H1 (cell line): ENCODE results near the gene TGM2. TPM values are rescaled to one million over a fixed set of nuclear protein-coding genes. Genes with fewer than 3 reads are reported as not detected.

Source experiments
- CTCF ChIA-PET: fragments of 300-600 bp; sonication (Branson Sonifier 250); formaldehyde crosslinking; loops from one replicate; lab custom pipeline; 2021; ENCODE audit not compliant: partially characterized antibody; lab: Charles Lee
- POLR2A ChIA-PET: fragments of 300-600 bp; sonication (Branson Sonifier 250); formaldehyde crosslinking; loops from one replicate; lab custom pipeline; 2021; ENCODE audit warnings: inconsistent platforms; ENCODE audit not compliant: partially characterized antibody; lab: Charles Lee
- DNase-seq, 2 experiments: peaks; one replicate each; pipeline versions ENCODE4 v3.0.0 to v3.0.0-alpha.2; 2010 to 2022; ENCODE audit warnings: low spot score in 2 of 2, low read depth in 1 of 2, mixed read lengths in 1 of 2
- FAIRE-seq: peaks from 2 replicates; lab custom pipeline; 2011; peaks lifted over from hg19 to GRCh38; lab: Jason Lieb, UNC
- H2AFZ ChIP-seq: 2 replicates; pipeline ENCODE4 v1.8.1; 2012; ENCODE audit warnings: low read length, inconsistent platforms
- H2AK5ac ChIP-seq: 2 replicates; pipeline ENCODE4 v1.6.1; 2013; ENCODE audit warnings: low read depth, low read length
- H2BK120ac ChIP-seq: replicated peaks from 2 replicates; pipeline ENCODE3; 2013; ENCODE audit warnings: low read depth, low read length, inconsistent platforms
- H2BK12ac ChIP-seq: 2 replicates; pipeline ENCODE4 v1.6.1; 2013; ENCODE audit warnings: low read depth, low read length
- H2BK15ac ChIP-seq: 2 replicates; pipeline ENCODE4 v1.6.1; 2013; ENCODE audit warnings: low read length
- H2BK20ac ChIP-seq: 2 replicates; pipeline ENCODE4 v1.6.1; 2013; ENCODE audit warnings: low read length
- H2BK5ac ChIP-seq: 2 replicates; pipeline ENCODE4 v1.6.1; 2013; ENCODE audit warnings: low read depth, low read length
- H3K14ac ChIP-seq: 2 replicates; pipeline ENCODE4 v1.6.1; 2013; ENCODE audit warnings: inconsistent platforms; ENCODE audit not compliant: insufficient read length
- H3K18ac ChIP-seq: 2 replicates; pipeline ENCODE4 v1.6.1; 2013; ENCODE audit warnings: low read length; ENCODE audit errors: extremely low read depth
- H3K23ac ChIP-seq: 2 replicates; pipeline ENCODE4 v1.6.1; 2013; ENCODE audit warnings: inconsistent platforms; ENCODE audit not compliant: insufficient read length
- H3K23me2 ChIP-seq: 2 replicates; pipeline ENCODE4 v1.6.1; 2013; ENCODE audit warnings: low read depth, low read length
- H3K27ac ChIP-seq: 2 replicates; pipeline ENCODE4 v1.6.1; 2011; ENCODE audit warnings: low read depth, low read length, inconsistent platforms
- H3K27me3 ChIP-seq, 4 experiments: replicated peaks in 1 of 4; 1 replicate in 1 of 4; 2 replicates in 3 of 4; pipeline versions ENCODE4 v1.6.1 to v1.8.1; 2011 to 2013; ENCODE audit warnings: low read length in 3 of 4, mild to moderate bottlenecking in 3 of 4, inconsistent platforms in 2 of 4, mixed read lengths in 2 of 4, moderate library complexity in 1 of 4; ENCODE audit not compliant: control insufficient read depth in 3 of 4, insufficient read depth in 3 of 4; ENCODE audit errors: extremely low read depth in 1 of 4
- H3K36me3 ChIP-seq, 4 experiments: 2 replicates each; pipeline versions ENCODE4 v1.6.1 to v1.8.1; 2011 to 2013; ENCODE audit warnings: mild to moderate bottlenecking in 4 of 4, low read length in 3 of 4, moderate library complexity in 2 of 4, control low read depth in 1 of 4, inconsistent platforms in 1 of 4; ENCODE audit not compliant: insufficient read depth in 4 of 4, control insufficient read depth in 2 of 4
- H3K4ac ChIP-seq: replicated peaks from 2 replicates; pipeline ENCODE3; 2013; ENCODE audit warnings: low read length, low read depth, mixed read lengths, inconsistent platforms; ENCODE audit not compliant: insufficient read length
- H3K4me1 ChIP-seq, 4 experiments: replicated peaks in 1 of 4; 1 replicate in 1 of 4; 2 replicates in 3 of 4; pipeline versions ENCODE4 v1.6.1 to v1.8.1; 2011 to 2013; ENCODE audit warnings: low read length in 3 of 4, inconsistent platforms in 2 of 4, mixed read lengths in 1 of 4; ENCODE audit not compliant: insufficient read depth in 4 of 4, control insufficient read depth in 3 of 4
- H3K4me2 ChIP-seq, 2 experiments: 2 replicates each; pipeline versions ENCODE4 v1.6.1 to v1.8.1; 2011 to 2013; ENCODE audit warnings: low read depth in 2 of 2, low read length in 2 of 2, control low read depth in 1 of 2, inconsistent platforms in 1 of 2, mild to moderate bottlenecking in 1 of 2; ENCODE audit not compliant: insufficient read depth in 1 of 2
- H3K4me3 ChIP-seq, 4 experiments: fragments of 200-600, 300-600 bp in 1 of 4; sonication (generic), shearing (Covaris generic), sonication (Bioruptor Twin) in 1 of 4; 2 replicates each; pipeline versions ENCODE4 v1.5.1 to v1.8.1; 2011 to 2016; ENCODE audit warnings: low read length in 4 of 4, low read depth in 3 of 4, control low read depth in 2 of 4, inconsistent platforms in 2 of 4, mild to moderate bottlenecking in 2 of 4, mixed read lengths in 1 of 4, moderate library complexity in 1 of 4; ENCODE audit not compliant: insufficient read depth in 2 of 4; ENCODE audit errors: extremely low read depth in 1 of 4
- H3K56ac ChIP-seq: replicated peaks from 2 replicates; pipeline ENCODE3; 2013; ENCODE audit warnings: low read depth, mild to moderate bottlenecking, mixed read lengths, low read length, inconsistent platforms; ENCODE audit not compliant: insufficient read length
- H3K79me1 ChIP-seq: 2 replicates; pipeline ENCODE4 v1.6.1; 2013; ENCODE audit warnings: low read depth, low read length, control low read depth
- H3K79me2 ChIP-seq, 2 experiments: 2 replicates each; pipeline versions ENCODE4 v1.6.1 to v1.8.1; 2012 to 2013; ENCODE audit warnings: low read length in 2 of 2, mild to moderate bottlenecking in 2 of 2, inconsistent platforms in 1 of 2; ENCODE audit not compliant: insufficient read depth in 2 of 2, control insufficient read depth in 1 of 2
- H3K9ac ChIP-seq, 4 experiments: replicated peaks in 1 of 4; 1 replicate in 1 of 4; 2 replicates in 3 of 4; pipeline versions ENCODE4 v1.6.1 to v1.8.1; 2011 to 2013; ENCODE audit warnings: low read depth in 3 of 4, low read length in 3 of 4, control low read depth in 2 of 4, mild to moderate bottlenecking in 2 of 4, moderate library complexity in 2 of 4, inconsistent platforms in 1 of 4; ENCODE audit errors: extremely low read depth in 1 of 4
- H3K9me3 ChIP-seq, 2 experiments: 2 replicates each; pipeline versions ENCODE4 v1.6.1 to v1.8.1; 2012 to 2013; ENCODE audit warnings: mild to moderate bottlenecking in 2 of 2, moderate library complexity in 2 of 2, control low read depth in 1 of 2, inconsistent platforms in 1 of 2, low read depth in 1 of 2, low read length in 1 of 2, mixed read lengths in 1 of 2; ENCODE audit not compliant: insufficient read depth in 2 of 2
- H4K20me1 ChIP-seq, 2 experiments: replicated peaks in 1 of 2; 2 replicates each; pipeline versions ENCODE3 to v1.8.1; 2011 to 2013; ENCODE audit warnings: inconsistent platforms in 2 of 2, low read length in 2 of 2, mild to moderate bottlenecking in 1 of 2; ENCODE audit not compliant: insufficient read depth in 2 of 2, control insufficient read depth in 1 of 2
- H4K5ac ChIP-seq: 2 replicates; pipeline ENCODE4 v1.6.1; 2013; ENCODE audit warnings: low read length, low read depth, mixed read lengths, inconsistent platforms; ENCODE audit not compliant: insufficient read length
- H4K8ac ChIP-seq: 2 replicates; pipeline ENCODE4 v1.8.0; 2013; ENCODE audit warnings: mild to moderate bottlenecking, moderate library complexity, low read length, inconsistent platforms; ENCODE audit not compliant: insufficient read depth; ENCODE audit errors: extremely low read depth
- H4K91ac ChIP-seq: replicated peaks from 2 replicates; pipeline ENCODE3; 2013; ENCODE audit warnings: low read length, mixed read lengths, inconsistent platforms; ENCODE audit not compliant: insufficient read length
- CHD2 ChIP-seq: IDR thresholded peaks from 2 replicates; pipeline ENCODE4 v1.6.1; 2012; ENCODE audit warnings: low read length, improper control_type of control experiment
- CTCF ChIP-seq, 3 experiments: IDR thresholded peaks; 1 replicate in 2 of 3; 2 replicates in 1 of 3; pipeline versions ENCODE4 v1.5.1 to v1.6.1; 2011; ENCODE audit warnings: low read length in 3 of 3, mild to moderate bottlenecking in 3 of 3, inconsistent platforms in 2 of 3, low read depth in 1 of 3, moderate library complexity in 1 of 3; ENCODE audit not compliant: insufficient read depth in 1 of 3; ENCODE audit errors: control extremely low read depth in 1 of 3
- EGR1 ChIP-seq: IDR thresholded peaks from 2 replicates; pipeline ENCODE4 v1.6.1; 2011; ENCODE audit warnings: low read depth, low read length, borderline replicate concordance
- GABPA ChIP-seq: IDR thresholded peaks from 2 replicates; pipeline ENCODE4 v1.6.1; 2011; ENCODE audit warnings: mild to moderate bottlenecking, low read length, moderate library complexity, borderline replicate concordance; ENCODE audit not compliant: insufficient read depth
- KDM1A ChIP-seq: fragments of 200-600, 300-600 bp; sonication (generic); IDR thresholded peaks from 2 replicates; pipeline ENCODE4 v1.7.1; 2016; ENCODE audit warnings: mild to moderate bottlenecking, low read length, borderline replicate concordance
- NANOG ChIP-seq: IDR thresholded peaks from 2 replicates; pipeline ENCODE4 v1.6.1; 2011; ENCODE audit warnings: low read length, low read depth, mild to moderate bottlenecking, inconsistent platforms; ENCODE audit not compliant: insufficient read depth, poor library complexity, severe bottlenecking
- SAP30 ChIP-seq: fragments of 300-600 bp; sonication (generic); IDR thresholded peaks from 2 replicates; pipeline ENCODE4 v1.7.1; 2012; ENCODE audit warnings: low read length, moderate library complexity, mild to moderate bottlenecking, inconsistent platforms; ENCODE audit not compliant: insufficient read depth, insufficient replicate concordance
- SIN3A ChIP-seq, 2 experiments: IDR thresholded peaks in 1 of 2; conservative IDR thresholded peaks in 1 of 2; 2 replicates each; pipeline ENCODE4 v1.6.1; 2011 to 2012; ENCODE audit warnings: low read length in 2 of 2, improper control_type of control experiment in 1 of 2, low read depth in 1 of 2, mild to moderate bottlenecking in 1 of 2
- SIRT6 ChIP-seq: IDR thresholded peaks from one replicate; pipeline ENCODE4 v1.7.1; 2012; ENCODE audit warnings: low read length, inconsistent platforms
- WGBS, 2 experiments: shearing (Covaris generic) in 1 of 2; methylation state at CpG; one replicate each; pipeline versions ENCODE4 v1.1.6 to v1.1.7; 2013 to 2015; ENCODE audit warnings: low lambda C conversion rate in 2 of 2, mixed read lengths in 2 of 2, inconsistent platforms in 1 of 2, low coverage in 1 of 2, missing lambda C conversion rate in 1 of 2; ENCODE audit not compliant: insufficient replicate concordance in 2 of 2, insufficient coverage in 1 of 2, insufficient read length in 1 of 2; ENCODE audit errors: extremely low coverage in 1 of 2, missing lambda C conversion rate in 1 of 2; 5-methylcytosine and 5-hydroxymethylcytosine counted together
- polyA plus RNA-seq, 7 experiments: library from polyadenylated mRNA; depleted of rRNA in 3 of 7; stranded (reverse) in 5 of 7; unstranded in 2 of 7; fragments of >200 nt in 5 of 7; fragments of 200-250 nt in 2 of 7; gene quantifications; 1 replicate in 5 of 7; 2 replicates in 1 of 7; 4 replicates in 1 of 7; pipeline versions ENCODE4 v1.2.1 to v1.2.3, GENCODE V29; 2011 to 2013; ENCODE audit warnings: missing spikeins in 2 of 7, mixed read lengths in 2 of 7
- total RNA-seq: library from RNA; stranded (reverse); fragmentation: NEBNext Ultra II Directional; extraction: Animal tissue kit (Norgen Biotek cat#: 25700); gene quantifications from 2 replicates; pipeline ENCODE4 v1.2.1, GENCODE V29; 2021

Gene TGM2
- total and polyA plus RNA-seq, 2 of the 8 experiments (the other 6 are each of a cell fraction or from before 2014, with no cell fraction given): 0.86 to 1.0 TPM

GRCh38 chr20:38119446-38119845, 45.6 kb downstream of the TGM2 start:
- Histone ChIP-seq H3K27ac (no peak overlapping the region), H2BK12ac (no peak overlapping the region), H2BK20ac (no peak overlapping the region), H3K18ac (no peak overlapping the region), H3K4ac (no peak overlapping the region), H3K4me2 (no peak overlapping the region), H3K9me3 (no peaks in the 10 kb centered on the region), H3K23ac (no peak overlapping the region), H3K23me2 (no peaks in the 10 kb centered on the region), H3K79me1 (no peaks in the 10 kb centered on the region), H3K27me3 (no peaks in the 10 kb centered on the region), H3K36me3 (no peaks in the 10 kb centered on the region), H4K91ac (no peak overlapping the region), H3K9ac (no peak overlapping the region), H4K5ac (no peak overlapping the region), H2AK5ac (no peak overlapping the region), H3K56ac (no peak overlapping the region), H3K4me3 (no peak overlapping the region), H4K20me1 (no peaks in the 10 kb centered on the region), H3K4me1 (peaks cover 0 to 3% (median 0%) of the 10 kb centered on the region in 4 experiments; a peak in 1 of 7 replicates), H2BK5ac (no peak overlapping the region), H3K79me2 (no peaks in the 10 kb centered on the region), H2AFZ (no peak overlapping the region), H3K14ac (no peak overlapping the region), H4K8ac (no peak overlapping the region), H2BK15ac (no peak overlapping the region), H2BK120ac (no peak overlapping the region)
- WGBS, 2 experiments: 86% methylated on average over 6 of the region's 6 CpGs; no CpG with 5 or more reads in 1 of the 2 experiments
- DNase-seq: no peak
- FAIRE-seq: no peak
- ChIA-PET CTCF (interaction anchor here (0.7 to 4.9 kb wide), 3 partner anchors 10 to 110 kb away, joined by 3 to 20 read pairs (median 3); no protein-coding TSS in a partner anchor), POLR2A (no interaction called here)
- TF ChIP-seq GABPA (no peak), NANOG (no peak), CHD2 (no peak), KDM1A (no peak), CTCF (IDR thresholded peaks at IDR 0.05; ENCODE audit: control extremely low read depth in 1 of 3, insufficient read depth in 1 of 3, low read depth in 1 of 3, low read length in 3 of 3) (no peak), SIN3A (conservative IDR thresholded peaks at IDR 0.05 in 1 of 2, IDR thresholded peaks at IDR 0.05 in 1 of 2; ENCODE audit: low read depth in 1 of 2, low read length in 2 of 2) (no peak), SIRT6 (no peak), SAP30 (no peak), EGR1 (no peak)
